Peyer's patch (tissue), 4 donors: Measurements from ENCODE around the gene ALAS1. TPM values are rescaled to one million over a fixed set of nuclear protein-coding genes. Genes with fewer than 3 reads are reported as not detected.
"Not testable (repeated sequence)": the region's sequence is repeated elsewhere in the genome, so short reads cannot be mapped to it uniquely, and the experiment has no call there.

Experiments
- DNase-seq, 3 donors: peaks; one replicate each; pipeline ENCODE4 v3.0.0-alpha.2; 2017 to 2019
- H3K27ac ChIP-seq, 4 donors: fragments of 200-600 bp; sonication (generic); one replicate each; pipeline ENCODE4 v1.5.1; 2016 to 2019
- H3K27me3 ChIP-seq, 2 donors: fragments of 200-600 bp; sonication (generic); one replicate each; pipeline ENCODE4 v1.5.1; 2019
- H3K36me3 ChIP-seq, 3 donors: fragments of 200-600 bp; sonication (generic); one replicate each; pipeline ENCODE4 v1.5.1; 2016 to 2019
- H3K4me1 ChIP-seq, 4 donors: fragments of 200-600 bp; sonication (generic); one replicate each; pipeline ENCODE4 v1.5.1; 2016 to 2019
- H3K4me3 ChIP-seq, 4 donors: fragments of 200-600 bp; sonication (generic); 1 replicate in 3 of 4; 2 replicates in 1 of 4; pipeline ENCODE4 v1.5.1; 2016 to 2019; ENCODE audit warnings: mild to moderate bottlenecking in 1 of 4
- H3K9me3 ChIP-seq, 4 donors: fragments of 200-600 bp; sonication (generic); one replicate each; pipeline ENCODE4 v1.5.1; 2016 to 2019; ENCODE audit warnings: mild to moderate bottlenecking in 1 of 4
- CTCF ChIP-seq, 6 experiments: fragments of 450-650 bp in 4 of 6; fragments of 200-600 bp in 2 of 6; sonication (generic) in 1 of 6; IDR thresholded peaks; one replicate each; pipeline ENCODE4 v1.5.1; 2017 to 2019; ENCODE audit warnings: antibody characterized with exemption in 6 of 6, mild to moderate bottlenecking in 3 of 6, moderate library complexity in 1 of 6
- POLR2A ChIP-seq, 2 donors: fragments of 450-650 bp; IDR thresholded peaks; one replicate each; pipeline ENCODE4 v1.5.1; 2017; ENCODE audit warnings: antibody characterized with exemption in 2 of 2, mild to moderate bottlenecking in 2 of 2, moderate library complexity in 2 of 2
- total RNA-seq, 4 donors: library from RNA; depleted of rRNA; stranded (reverse); fragments of >200 nt; gene quantifications; one replicate each; pipeline ENCODE4 v1.1.0, GENCODE V29; 2016

ALAS1 gene
- total RNA-seq, result 10 to 100 TPM; 73.3 to 92.8 (median 89.8) TPM

- peak in 5 of 6 experiments; percentile 7 to 44 (median 41) for TF ChIP-seq CTCF (IDR thresholded peaks at IDR 0.05)
- TF ChIP-seq POLR2A (IDR thresholded peaks at IDR 0.05), result peak; percentile 96 to 98
- H3K27me3 ChIP-seq, result no peaks in the 10 kb centered on the region
- peaks cover 3 to 60% (median 21%) of the 10 kb centered on the region in 4 donors for H3K4me1 ChIP-seq
- peak; percentile 92 to 98 (median 97) for DNase-seq
- no peaks in the 10 kb centered on the region for H3K9me3 ChIP-seq
- H3K4me3 ChIP-seq, result peak within 1 kb of the TSS; percentile 69 to 93 (median 79)
- peak within 1 kb of the TSS; percentile 83 to 91 (median 89) for H3K27ac ChIP-seq
- peaks cover 0 to 13% (median 0%) of the 10 kb centered on the region in 3 donors for H3K36me3 ChIP-seq
Observed at GRCh38 chr3:52197842-52198625, at the start of gene ALAS1. TSS of gene ALAS1 (plus strand) at chr3:52198160. CDS start at chr3:52199242, 1,082 bp downstream.

GRCh38 chr3:52149021-52149420, 48.9 kb upstream of the ALAS1 start:
- H3K27me3 ChIP-seq, result no peaks in the 10 kb centered on the region

GRCh38 chr3:52149726-52150125, 48.2 kb upstream of the ALAS1 start:
- TF ChIP-seq CTCF (IDR thresholded peaks at IDR 0.05), result no peak
- TF ChIP-seq POLR2A (IDR thresholded peaks at IDR 0.05), result no peak
- Histone ChIP-seq H3K27me3 (no peaks in the 10 kb centered on the region), H3K4me3 (no peak overlapping the region), H3K36me3 (no peaks in the 10 kb centered on the region), H3K27ac (no peak overlapping the region), H3K9me3 (no peaks in the 10 kb centered on the region), H3K4me1 (peaks cover 0 to 15% (median 3%) of the 10 kb centered on the region in 4 donors)
- no peak for DNase-seq

More at GRCh38 chr3:52149021-52149420, 48.9 kb upstream of the ALAS1 start:
- Histone ChIP-seq H3K36me3 (no peaks in the 10 kb centered on the region), H3K9me3 (no peaks in the 10 kb centered on the region), H3K4me3 (no peak overlapping the region), H3K27ac (no peak overlapping the region), H3K4me1 (peaks cover 0 to 17% (median 2%) of the 10 kb centered on the region in 4 donors)
- DNase-seq, result no peak
- TF ChIP-seq POLR2A (IDR thresholded peaks at IDR 0.05) (no peak), CTCF (IDR thresholded peaks at IDR 0.05) (no peak)

GRCh38 chr3:52150357-52150756, 47.6 kb upstream of the ALAS1 start:
- Histone ChIP-seq H3K4me1 (peaks cover 0 to 19% (median 3%) of the 10 kb centered on the region in 4 donors), H3K9me3 (no peaks in the 10 kb centered on the region), H3K4me3 (no peak overlapping the region), H3K27ac (no peak overlapping the region), H3K36me3 (no peaks in the 10 kb centered on the region), H3K27me3 (no peaks in the 10 kb centered on the region)
- no peak for DNase-seq
- no peak for TF ChIP-seq CTCF (IDR thresholded peaks at IDR 0.05)
- no peak for TF ChIP-seq POLR2A (IDR thresholded peaks at IDR 0.05)

- Histone ChIP-seq H3K4me1 (peaks cover 0 to 19% (median 3%) of the 10 kb centered on the region in 4 donors), H3K27ac (no peak overlapping the region), H3K4me3 (no peak overlapping the region), H3K27me3 (no peaks in the 10 kb centered on the region), H3K36me3 (no peaks in the 10 kb centered on the region), H3K9me3 (no peaks in the 10 kb centered on the region)
- TF ChIP-seq POLR2A (IDR thresholded peaks at IDR 0.05) (no peak), CTCF (IDR thresholded peaks at IDR 0.05) (no peak)
- no peak for DNase-seq
Observed at GRCh38 chr3:52150860-52151259, 47.1 kb upstream of the ALAS1 start.

- H3K36me3 ChIP-seq, H3K27me3 ChIP-seq, H3K4me3 ChIP-seq, H3K9me3 ChIP-seq, H3K27ac ChIP-seq, DNase-seq: not testable (repeated sequence)
- peaks cover 0 to 19% (median 3%) of the 10 kb centered on the region in 4 donors for H3K4me1 ChIP-seq
Observed at GRCh38 chr3:52151991-52152390, 46.0 kb upstream of the ALAS1 start.
